HEK293 (cell line): ENCODE measurements around the gene CNIH1.

Experiments used
- BCL11A ChIP-seq: fragments of 450-650 bp; formaldehyde crosslinking; IDR thresholded peaks from 2 replicates; pipeline ENCODE4 v1.5.1; 2016; ENCODE audit warnings: low read depth, missing biosample characterization, missing genetic modification characterization
- YY1 ChIP-seq: fragments of 450-650 bp; formaldehyde crosslinking; IDR thresholded peaks from 2 replicates; pipeline ENCODE4 v1.5.1; 2018; ENCODE audit warnings: missing biosample characterization, missing genetic modification characterization
- ZNF121 ChIP-seq: fragments of 450-650 bp; formaldehyde crosslinking; IDR thresholded peaks from 2 replicates; pipeline ENCODE4 v1.5.1; 2016; ENCODE audit warnings: missing biosample characterization, missing genetic modification characterization
- ZNF140 ChIP-seq: fragments of 450-650 bp; formaldehyde crosslinking; IDR thresholded peaks from 2 replicates; pipeline ENCODE4 v1.5.1; 2016; ENCODE audit warnings: missing biosample characterization, missing genetic modification characterization
- ZNF211 ChIP-seq: fragments of 450-650 bp; formaldehyde crosslinking; IDR thresholded peaks from 2 replicates; pipeline ENCODE4 v1.5.1; 2016; ENCODE audit warnings: low read depth, missing biosample characterization, missing genetic modification characterization
- ZNF791 ChIP-seq: fragments of 450-650 bp; formaldehyde crosslinking; IDR thresholded peaks from 2 replicates; pipeline ENCODE4 v1.5.1; 2016; ENCODE audit warnings: missing biosample characterization, missing genetic modification characterization
- ZNF792 ChIP-seq: fragments of 450-650 bp; formaldehyde crosslinking; IDR thresholded peaks from 2 replicates; pipeline ENCODE4 v1.5.1; 2016; ENCODE audit warnings: missing biosample characterization, missing genetic modification characterization
- ZXDB ChIP-seq: fragments of 450-650 bp; formaldehyde crosslinking; IDR thresholded peaks from 2 replicates; pipeline ENCODE4 v1.5.1; 2016; ENCODE audit warnings: missing biosample characterization, missing genetic modification characterization
- TF ChIP-seq, protein P1 (sequence below): fragments of 450-650 bp; formaldehyde crosslinking; IDR thresholded peaks from 2 replicates; pipeline ENCODE4 v1.5.1; 2016; ENCODE audit warnings: missing biosample characterization, missing genetic modification characterization
- TF ChIP-seq, protein P2 (sequence below): fragments of 450-650 bp; formaldehyde crosslinking; IDR thresholded peaks from 2 replicates; pipeline ENCODE4 v1.5.1; 2016; ENCODE audit warnings: missing biosample characterization, missing genetic modification characterization
- TF ChIP-seq, protein P3 (sequence below): fragments of 450-650 bp; formaldehyde crosslinking; conservative IDR thresholded peaks from 2 replicates; pipeline ENCODE4 v1.5.1; 2016; ENCODE audit warnings: low read depth, missing biosample characterization, missing genetic modification characterization
- TF ChIP-seq, protein P4 (sequence below): fragments of 450-650 bp; formaldehyde crosslinking; IDR thresholded peaks from 2 replicates; pipeline ENCODE4 v1.5.1; 2016; ENCODE audit warnings: missing biosample characterization, missing genetic modification characterization, low read depth
- TF ChIP-seq, protein P5 (sequence below): fragments of 450-650 bp; formaldehyde crosslinking; IDR thresholded peaks from 2 replicates; pipeline ENCODE4 v1.5.1; 2017; ENCODE audit warnings: missing biosample characterization, mild to moderate bottlenecking, missing genetic modification characterization, moderate library complexity
- TF ChIP-seq, protein P6 (sequence below): fragments of 450-650 bp; formaldehyde crosslinking; IDR thresholded peaks from 2 replicates; pipeline ENCODE4 v1.5.1; 2016; ENCODE audit warnings: missing biosample characterization, missing genetic modification characterization, low read depth

DNA sequence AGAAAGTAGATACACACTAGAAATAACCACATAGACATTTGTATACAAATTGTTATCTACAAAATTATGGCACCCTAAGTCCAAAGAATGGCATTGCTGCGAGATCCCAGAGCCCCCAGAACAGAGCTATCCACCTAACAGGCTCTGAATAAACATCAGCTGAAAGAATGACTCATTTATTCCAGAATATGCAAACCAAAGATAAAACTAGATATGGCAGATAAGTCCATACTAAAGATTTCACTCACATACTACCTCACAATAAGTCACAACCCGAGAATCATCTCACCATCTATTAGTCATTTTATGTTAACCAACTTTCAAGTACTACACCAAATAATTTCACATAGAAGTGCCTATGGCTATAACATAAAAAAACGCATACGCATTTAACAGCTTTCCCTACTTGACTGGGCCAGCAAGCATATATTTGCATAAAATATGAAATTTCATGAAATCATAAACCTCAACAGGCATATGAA is 5.6 kb downstream of the CNIH1 start:
- TF ChIP-seq, protein P1, sequence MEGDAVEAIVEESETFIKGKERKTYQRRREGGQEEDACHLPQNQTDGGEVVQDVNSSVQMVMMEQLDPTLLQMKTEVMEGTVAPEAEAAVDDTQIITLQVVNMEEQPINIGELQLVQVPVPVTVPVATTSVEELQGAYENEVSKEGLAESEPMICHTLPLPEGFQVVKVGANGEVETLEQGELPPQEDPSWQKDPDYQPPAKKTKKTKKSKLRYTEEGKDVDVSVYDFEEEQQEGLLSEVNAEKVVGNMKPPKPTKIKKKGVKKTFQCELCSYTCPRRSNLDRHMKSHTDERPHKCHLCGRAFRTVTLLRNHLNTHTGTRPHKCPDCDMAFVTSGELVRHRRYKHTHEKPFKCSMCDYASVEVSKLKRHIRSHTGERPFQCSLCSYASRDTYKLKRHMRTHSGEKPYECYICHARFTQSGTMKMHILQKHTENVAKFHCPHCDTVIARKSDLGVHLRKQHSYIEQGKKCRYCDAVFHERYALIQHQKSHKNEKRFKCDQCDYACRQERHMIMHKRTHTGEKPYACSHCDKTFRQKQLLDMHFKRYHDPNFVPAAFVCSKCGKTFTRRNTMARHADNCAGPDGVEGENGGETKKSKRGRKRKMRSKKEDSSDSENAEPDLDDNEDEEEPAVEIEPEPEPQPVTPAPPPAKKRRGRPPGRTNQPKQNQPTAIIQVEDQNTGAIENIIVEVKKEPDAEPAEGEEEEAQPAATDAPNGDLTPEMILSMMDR, result no peak
- TF ChIP-seq ZNF792 (tag by site-specific recombination) (no peak), ZNF140 (no peak), BCL11A (tag by site-specific recombination) (no peak), ZNF791 (tag by site-specific recombination) (no peak), ZNF211 (no peak), YY1 (tag by site-specific recombination) (no peak), ZNF121 (tag by site-specific recombination) (no peak), ZXDB (tag by site-specific recombination) (no peak)
- TF ChIP-seq, protein P2, sequence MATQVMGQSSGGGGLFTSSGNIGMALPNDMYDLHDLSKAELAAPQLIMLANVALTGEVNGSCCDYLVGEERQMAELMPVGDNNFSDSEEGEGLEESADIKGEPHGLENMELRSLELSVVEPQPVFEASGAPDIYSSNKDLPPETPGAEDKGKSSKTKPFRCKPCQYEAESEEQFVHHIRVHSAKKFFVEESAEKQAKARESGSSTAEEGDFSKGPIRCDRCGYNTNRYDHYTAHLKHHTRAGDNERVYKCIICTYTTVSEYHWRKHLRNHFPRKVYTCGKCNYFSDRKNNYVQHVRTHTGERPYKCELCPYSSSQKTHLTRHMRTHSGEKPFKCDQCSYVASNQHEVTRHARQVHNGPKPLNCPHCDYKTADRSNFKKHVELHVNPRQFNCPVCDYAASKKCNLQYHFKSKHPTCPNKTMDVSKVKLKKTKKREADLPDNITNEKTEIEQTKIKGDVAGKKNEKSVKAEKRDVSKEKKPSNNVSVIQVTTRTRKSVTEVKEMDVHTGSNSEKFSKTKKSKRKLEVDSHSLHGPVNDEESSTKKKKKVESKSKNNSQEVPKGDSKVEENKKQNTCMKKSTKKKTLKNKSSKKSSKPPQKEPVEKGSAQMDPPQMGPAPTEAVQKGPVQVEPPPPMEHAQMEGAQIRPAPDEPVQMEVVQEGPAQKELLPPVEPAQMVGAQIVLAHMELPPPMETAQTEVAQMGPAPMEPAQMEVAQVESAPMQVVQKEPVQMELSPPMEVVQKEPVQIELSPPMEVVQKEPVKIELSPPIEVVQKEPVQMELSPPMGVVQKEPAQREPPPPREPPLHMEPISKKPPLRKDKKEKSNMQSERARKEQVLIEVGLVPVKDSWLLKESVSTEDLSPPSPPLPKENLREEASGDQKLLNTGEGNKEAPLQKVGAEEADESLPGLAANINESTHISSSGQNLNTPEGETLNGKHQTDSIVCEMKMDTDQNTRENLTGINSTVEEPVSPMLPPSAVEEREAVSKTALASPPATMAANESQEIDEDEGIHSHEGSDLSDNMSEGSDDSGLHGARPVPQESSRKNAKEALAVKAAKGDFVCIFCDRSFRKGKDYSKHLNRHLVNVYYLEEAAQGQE (tag by site-specific recombination), result no peak
- TF ChIP-seq, protein P3, sequence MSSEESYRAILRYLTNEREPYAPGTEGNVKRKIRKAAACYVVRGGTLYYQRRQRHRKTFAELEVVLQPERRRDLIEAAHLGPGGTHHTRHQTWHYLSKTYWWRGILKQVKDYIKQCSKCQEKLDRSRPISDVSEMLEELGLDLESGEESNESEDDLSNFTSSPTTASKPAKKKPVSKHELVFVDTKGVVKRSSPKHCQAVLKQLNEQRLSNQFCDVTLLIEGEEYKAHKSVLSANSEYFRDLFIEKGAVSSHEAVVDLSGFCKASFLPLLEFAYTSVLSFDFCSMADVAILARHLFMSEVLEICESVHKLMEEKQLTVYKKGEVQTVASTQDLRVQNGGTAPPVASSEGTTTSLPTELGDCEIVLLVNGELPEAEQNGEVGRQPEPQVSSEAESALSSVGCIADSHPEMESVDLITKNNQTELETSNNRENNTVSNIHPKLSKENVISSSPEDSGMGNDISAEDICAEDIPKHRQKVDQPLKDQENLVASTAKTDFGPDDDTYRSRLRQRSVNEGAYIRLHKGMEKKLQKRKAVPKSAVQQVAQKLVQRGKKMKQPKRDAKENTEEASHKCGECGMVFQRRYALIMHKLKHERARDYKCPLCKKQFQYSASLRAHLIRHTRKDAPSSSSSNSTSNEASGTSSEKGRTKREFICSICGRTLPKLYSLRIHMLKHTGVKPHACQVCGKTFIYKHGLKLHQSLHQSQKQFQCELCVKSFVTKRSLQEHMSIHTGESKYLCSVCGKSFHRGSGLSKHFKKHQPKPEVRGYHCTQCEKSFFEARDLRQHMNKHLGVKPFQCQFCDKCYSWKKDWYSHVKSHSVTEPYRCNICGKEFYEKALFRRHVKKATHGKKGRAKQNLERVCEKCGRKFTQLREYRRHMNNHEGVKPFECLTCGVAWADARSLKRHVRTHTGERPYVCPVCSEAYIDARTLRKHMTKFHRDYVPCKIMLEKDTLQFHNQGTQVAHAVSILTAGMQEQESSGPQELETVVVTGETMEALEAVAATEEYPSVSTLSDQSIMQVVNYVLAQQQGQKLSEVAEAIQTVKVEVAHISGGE (tag by site-specific recombination), result no peak
- TF ChIP-seq, protein P4, sequence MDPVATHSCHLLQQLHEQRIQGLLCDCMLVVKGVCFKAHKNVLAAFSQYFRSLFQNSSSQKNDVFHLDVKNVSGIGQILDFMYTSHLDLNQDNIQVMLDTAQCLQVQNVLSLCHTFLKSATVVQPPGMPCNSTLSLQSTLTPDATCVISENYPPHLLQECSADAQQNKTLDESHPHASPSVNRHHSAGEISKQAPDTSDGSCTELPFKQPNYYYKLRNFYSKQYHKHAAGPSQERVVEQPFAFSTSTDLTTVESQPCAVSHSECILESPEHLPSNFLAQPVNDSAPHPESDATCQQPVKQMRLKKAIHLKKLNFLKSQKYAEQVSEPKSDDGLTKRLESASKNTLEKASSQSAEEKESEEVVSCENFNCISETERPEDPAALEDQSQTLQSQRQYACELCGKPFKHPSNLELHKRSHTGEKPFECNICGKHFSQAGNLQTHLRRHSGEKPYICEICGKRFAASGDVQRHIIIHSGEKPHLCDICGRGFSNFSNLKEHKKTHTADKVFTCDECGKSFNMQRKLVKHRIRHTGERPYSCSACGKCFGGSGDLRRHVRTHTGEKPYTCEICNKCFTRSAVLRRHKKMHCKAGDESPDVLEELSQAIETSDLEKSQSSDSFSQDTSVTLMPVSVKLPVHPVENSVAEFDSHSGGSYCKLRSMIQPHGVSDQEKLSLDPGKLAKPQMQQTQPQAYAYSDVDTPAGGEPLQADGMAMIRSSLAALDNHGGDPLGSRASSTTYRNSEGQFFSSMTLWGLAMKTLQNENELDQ (tag by site-specific recombination), result no peak
- TF ChIP-seq, protein P5, sequence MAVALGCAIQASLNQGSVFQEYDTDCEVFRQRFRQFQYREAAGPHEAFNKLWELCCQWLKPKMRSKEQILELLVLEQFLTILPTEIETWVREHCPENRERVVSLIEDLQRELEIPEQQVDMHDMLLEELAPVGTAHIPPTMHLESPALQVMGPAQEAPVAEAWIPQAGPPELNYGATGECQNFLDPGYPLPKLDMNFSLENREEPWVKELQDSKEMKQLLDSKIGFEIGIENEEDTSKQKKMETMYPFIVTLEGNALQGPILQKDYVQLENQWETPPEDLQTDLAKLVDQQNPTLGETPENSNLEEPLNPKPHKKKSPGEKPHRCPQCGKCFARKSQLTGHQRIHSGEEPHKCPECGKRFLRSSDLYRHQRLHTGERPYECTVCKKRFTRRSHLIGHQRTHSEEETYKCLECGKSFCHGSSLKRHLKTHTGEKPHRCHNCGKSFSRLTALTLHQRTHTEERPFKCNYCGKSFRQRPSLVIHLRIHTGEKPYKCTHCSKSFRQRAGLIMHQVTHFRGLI (tag by site-specific recombination), result no peak
- TF ChIP-seq, protein P6, sequence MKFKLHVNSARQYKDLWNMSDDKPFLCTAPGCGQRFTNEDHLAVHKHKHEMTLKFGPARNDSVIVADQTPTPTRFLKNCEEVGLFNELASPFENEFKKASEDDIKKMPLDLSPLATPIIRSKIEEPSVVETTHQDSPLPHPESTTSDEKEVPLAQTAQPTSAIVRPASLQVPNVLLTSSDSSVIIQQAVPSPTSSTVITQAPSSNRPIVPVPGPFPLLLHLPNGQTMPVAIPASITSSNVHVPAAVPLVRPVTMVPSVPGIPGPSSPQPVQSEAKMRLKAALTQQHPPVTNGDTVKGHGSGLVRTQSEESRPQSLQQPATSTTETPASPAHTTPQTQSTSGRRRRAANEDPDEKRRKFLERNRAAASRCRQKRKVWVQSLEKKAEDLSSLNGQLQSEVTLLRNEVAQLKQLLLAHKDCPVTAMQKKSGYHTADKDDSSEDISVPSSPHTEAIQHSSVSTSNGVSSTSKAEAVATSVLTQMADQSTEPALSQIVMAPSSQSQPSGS, result no peak
